GM18868 (cell line): ENCODE results near the gene BMP3.

Source experiments
- ATAC-seq: cut with Tn5 transposase; IDR thresholded peaks from one replicate; pipeline ENCODE4 v1.9.1; 2021; ENCODE audit warnings: mild to moderate bottlenecking, moderate library complexity; ENCODE audit not compliant: unreplicated experiment

BMP3 gene

GRCh38 chr4:81039351-81039972 lies 9.0 kb downstream of the BMP3 start:
- ATAC-seq: peak; percentile 49

- ATAC-seq: peak; percentile 69
Observed at GRCh38 chr4:81040012-81040659, 9.6 kb downstream of the BMP3 start.

- ATAC-seq: no peak
Observed at GRCh38 chr4:81042578-81043365, 12.3 kb downstream of the BMP3 start.

GRCh38 chr4:81049330-81049729 lies 18.8 kb downstream of the BMP3 start:
- ATAC-seq: no peak

- no peak for ATAC-seq
Observed at GRCh38 chr4:81049907-81050306, 19.4 kb downstream of the BMP3 start.

- ATAC-seq: peak; percentile 100
Observed at GRCh38 chr4:81052119-81053068, 21.9 kb downstream of the BMP3 start.

GRCh38 chr4:81058621-81059020 lies 28.1 kb downstream of the BMP3 start:
- no peak for ATAC-seq

GRCh38 chr4:81060587-81061343 lies 30.3 kb downstream of the BMP3 start:
- ATAC-seq: peak; percentile 57

- no peak for ATAC-seq
Observed at GRCh38 chr4:81061344-81061730, 30.8 kb downstream of the BMP3 start.

- no peak for ATAC-seq
Observed at GRCh38 chr4:81062001-81062400, 31.5 kb downstream of the BMP3 start.

- ATAC-seq: no peak
Observed at GRCh38 chr4:81065446-81065845, 34.9 kb downstream of the BMP3 start.

GRCh38 chr4:81069706-81070331 lies 39.3 kb downstream of the BMP3 start:
- peak; percentile 98 for ATAC-seq

GRCh38 chr4:81071013-81071412 lies 40.5 kb downstream of the BMP3 start:
- no peak for ATAC-seq

- ATAC-seq: no peak
Observed at GRCh38 chr4:81081156-81081555, 50.6 kb downstream of the BMP3 start.

GRCh38 chr4:81084029-81084428 lies 53.5 kb downstream of the BMP3 start:
- ATAC-seq: no peak

- ATAC-seq: no peak
Observed at GRCh38 chr4:81084634-81085033, 54.1 kb downstream of the BMP3 start.

GRCh38 chr4:81085291-81085690 lies 54.8 kb downstream of the BMP3 start:
- ATAC-seq: no peak

GRCh38 chr4:81085979-81086378 lies 55.5 kb downstream of the BMP3 start:
- no peak for ATAC-seq

- no peak for ATAC-seq
Observed at GRCh38 chr4:81093720-81094401, 63.4 kb downstream of the BMP3 start.
